ENCODE results near the gene ZNF91. TPM values are rescaled to one million over a fixed set of nuclear protein-coding genes. Genes with fewer than 3 reads are reported as not detected.
"Not testable (repeated sequence)": the region's sequence is repeated elsewhere in the genome, so short reads cannot be mapped to it uniquely, and the experiment has no call there.

Gene ZNF91
- total RNA-seq, 2 donors from 2014 or later: 36.5 to 42.9 TPM

- ATAC-seq (replicated peaks in 1 of 2) (no peak), DNase-seq (no peak)
- H3K36me3 Mint-ChIP-seq (ENCODE audit: insufficient read depth in 2 of 2): peaks cover 63 to 85% of the 10 kb centered on the region in 2 donors
- H3K27ac Mint-ChIP-seq: no peak overlapping the region
- H3K4me3 Mint-ChIP-seq: no peak overlapping the region
- H3K9me3 Mint-ChIP-seq: peaks cover 40 to 41% of the 10 kb centered on the region in 2 donors
- no peaks in the 10 kb centered on the region for H3K4me1 Mint-ChIP-seq (ENCODE audit: low read depth)
- H3K27me3 Mint-ChIP-seq (ENCODE audit: low read depth): no peaks in the 10 kb centered on the region
Observed at GRCh38 chr19:23345838-23346237, 49.4 kb downstream of the ZNF91 start.

GRCh38 chr19:23343434-23344010 lies 51.7 kb downstream of the ZNF91 start:
- Mint-ChIP-seq H3K9me3 (peaks cover 41 to 43% of the 10 kb centered on the region in 2 donors), H3K4me3 (no peak overlapping the region), H3K27ac (no peak overlapping the region), H3K27me3 (ENCODE audit: low read depth) (no peaks in the 10 kb centered on the region), H3K36me3 (ENCODE audit: insufficient read depth in 2 of 2) (peaks cover 60 to 85% of the 10 kb centered on the region in 2 donors), H3K4me1 (ENCODE audit: low read depth) (no peaks in the 10 kb centered on the region)
- ATAC-seq (replicated peaks in 1 of 2) (no peak), DNase-seq (no peak)

GRCh38 chr19:23328211-23328610 lies 67.1 kb downstream of the ZNF91 start:
- no peak for ATAC-seq (replicated peaks in 1 of 2)
- DNase-seq: no peak
- Mint-ChIP-seq H3K27me3 (ENCODE audit: low read depth) (no peaks in the 10 kb centered on the region), H3K27ac (no peak overlapping the region), H3K4me1 (ENCODE audit: low read depth) (no peaks in the 10 kb centered on the region), H3K9me3 (peaks cover 27 to 36% of the 10 kb centered on the region in 2 donors), H3K4me3 (no peak overlapping the region), H3K36me3 (ENCODE audit: insufficient read depth in 2 of 2) (peaks cover 30 to 47% of the 10 kb centered on the region in 2 donors)

- peaks cover 31 to 42% of the 10 kb centered on the region in 2 donors for H3K9me3 Mint-ChIP-seq
- peaks cover 16 to 26% of the 10 kb centered on the region in 2 donors for H3K36me3 Mint-ChIP-seq (ENCODE audit: insufficient read depth in 2 of 2)
- H3K27me3 Mint-ChIP-seq (ENCODE audit: low read depth): no peaks in the 10 kb centered on the region
- DNase-seq (no peak), ATAC-seq (replicated peaks in 1 of 2) (no peak)
- peaks cover 6% of the 10 kb centered on the region for H3K4me1 Mint-ChIP-seq (ENCODE audit: low read depth)
- no peak overlapping the region for H3K4me3 Mint-ChIP-seq
- no peak overlapping the region for H3K27ac Mint-ChIP-seq
Observed at GRCh38 chr19:23321953-23322549, 73.2 kb downstream of the ZNF91 start.

GRCh38 chr19:23321403-23321802 lies 73.9 kb downstream of the ZNF91 start:
- Mint-ChIP-seq H3K9me3 (peaks cover 31 to 42% of the 10 kb centered on the region in 2 donors), H3K36me3 (ENCODE audit: insufficient read depth in 2 of 2) (peaks cover 16 to 26% of the 10 kb centered on the region in 2 donors)
- not testable (repeated sequence) for H3K4me3 Mint-ChIP-seq; H3K27ac Mint-ChIP-seq; DNase-seq; ATAC-seq (replicated peaks in 1 of 2); H3K27me3 Mint-ChIP-seq (ENCODE audit: low read depth); H3K4me1 Mint-ChIP-seq (ENCODE audit: low read depth)

- not testable (repeated sequence) for H3K4me3 Mint-ChIP-seq
Observed at GRCh38 chr19:23319571-23319970, 75.7 kb downstream of the ZNF91 start.

GRCh38 chr19:23318941-23319340 lies 76.3 kb downstream of the ZNF91 start:
- not testable (repeated sequence) for ATAC-seq (replicated peaks in 1 of 2); DNase-seq; H3K4me3 Mint-ChIP-seq; H3K4me1 Mint-ChIP-seq (ENCODE audit: low read depth); H3K27ac Mint-ChIP-seq; H3K27me3 Mint-ChIP-seq (ENCODE audit: low read depth)
- H3K9me3 Mint-ChIP-seq: peaks cover 23 to 32% of the 10 kb centered on the region in 2 donors
- peaks cover 5 to 11% of the 10 kb centered on the region in 2 donors for H3K36me3 Mint-ChIP-seq (ENCODE audit: insufficient read depth in 2 of 2)

More at GRCh38 chr19:23319571-23319970, 75.7 kb downstream of the ZNF91 start:
- H3K36me3 Mint-ChIP-seq (ENCODE audit: insufficient read depth in 2 of 2): peaks cover 8 to 15% of the 10 kb centered on the region in 2 donors
- not testable (repeated sequence) for H3K4me1 Mint-ChIP-seq (ENCODE audit: low read depth); H3K27me3 Mint-ChIP-seq (ENCODE audit: low read depth); ATAC-seq (replicated peaks in 1 of 2); DNase-seq; H3K27ac Mint-ChIP-seq
- H3K9me3 Mint-ChIP-seq: peaks cover 27 to 35% of the 10 kb centered on the region in 2 donors

GRCh38 chr19:23318143-23318542 lies 77.1 kb downstream of the ZNF91 start:
- peak; percentile 4 to 8 for DNase-seq
- H3K4me1 Mint-ChIP-seq (ENCODE audit: low read depth): peaks cover 6% of the 10 kb centered on the region
- H3K9me3 Mint-ChIP-seq: peaks cover 16 to 24% of the 10 kb centered on the region in 2 donors
- ATAC-seq (replicated peaks in 1 of 2): peak; percentile 82 to 88
- H3K36me3 Mint-ChIP-seq (ENCODE audit: insufficient read depth in 2 of 2): peaks cover 3 to 5% of the 10 kb centered on the region in 2 donors
- no peak overlapping the region for H3K27ac Mint-ChIP-seq
- H3K4me3 Mint-ChIP-seq: no peak overlapping the region
- H3K27me3 Mint-ChIP-seq (ENCODE audit: low read depth): no peaks in the 10 kb centered on the region

GRCh38 chr19:23315286-23315685 lies 80.0 kb downstream of the ZNF91 start:
- Mint-ChIP-seq H3K36me3 (ENCODE audit: insufficient read depth in 2 of 2) (peaks cover 0 to 4% of the 10 kb centered on the region in 2 donors), H3K4me3 (no peak overlapping the region), H3K27ac (no peak overlapping the region), H3K27me3 (ENCODE audit: low read depth) (no peaks in the 10 kb centered on the region), H3K9me3 (peaks cover 3 to 14% of the 10 kb centered on the region in 2 donors), H3K4me1 (ENCODE audit: low read depth) (peaks cover 6% of the 10 kb centered on the region)
- ATAC-seq (replicated peaks in 1 of 2) (no peak), DNase-seq (no peak)

- no peaks in the 10 kb centered on the region for H3K27me3 Mint-ChIP-seq (ENCODE audit: low read depth)
- DNase-seq: no peak
- H3K36me3 Mint-ChIP-seq (ENCODE audit: insufficient read depth in 2 of 2): peaks cover 0 to 4% of the 10 kb centered on the region in 2 donors
- peaks cover 3 to 10% of the 10 kb centered on the region in 2 donors for H3K9me3 Mint-ChIP-seq
- H3K4me3 Mint-ChIP-seq: no peak overlapping the region
- H3K4me1 Mint-ChIP-seq (ENCODE audit: low read depth): peaks cover 6% of the 10 kb centered on the region
- no peak overlapping the region for H3K27ac Mint-ChIP-seq
- no peak for ATAC-seq (replicated peaks in 1 of 2)
Observed at GRCh38 chr19:23314505-23315251, 80.6 kb downstream of the ZNF91 start.

- Mint-ChIP-seq H3K27ac (no peak overlapping the region), H3K36me3 (ENCODE audit: insufficient read depth in 2 of 2) (peaks cover 0 to 2% of the 10 kb centered on the region in 2 donors), H3K9me3 (peaks cover 3 to 4% of the 10 kb centered on the region in 2 donors), H3K27me3 (ENCODE audit: low read depth) (no peaks in the 10 kb centered on the region), H3K4me1 (ENCODE audit: low read depth) (peaks cover 2% of the 10 kb centered on the region), H3K4me3 (no peak overlapping the region)
- ATAC-seq (replicated peaks in 1 of 2) (no peak), DNase-seq (no peak)
Observed at GRCh38 chr19:23313196-23313595, 82.1 kb downstream of the ZNF91 start.

- H3K27ac Mint-ChIP-seq: no peak overlapping the region
- no peak for ATAC-seq (replicated peaks in 1 of 2)
Observed at GRCh38 chr19:23312515-23312914, 82.8 kb downstream of the ZNF91 start.

GRCh38 chr19:23311551-23311950 lies 83.7 kb downstream of the ZNF91 start:
- Mint-ChIP-seq H3K27ac (no peak overlapping the region), H3K9me3 (peaks cover 0 to 4% of the 10 kb centered on the region in 2 donors)
- ATAC-seq (replicated peaks in 1 of 2): no peak

More at GRCh38 chr19:23312515-23312914, 82.8 kb downstream of the ZNF91 start:
- Mint-ChIP-seq H3K9me3 (peaks cover 0 to 1% of the 10 kb centered on the region in 2 donors), H3K4me3 (no peak overlapping the region), H3K36me3 (ENCODE audit: insufficient read depth in 2 of 2) (no peaks in the 10 kb centered on the region), H3K4me1 (ENCODE audit: low read depth) (no peaks in the 10 kb centered on the region), H3K27me3 (ENCODE audit: low read depth) (no peaks in the 10 kb centered on the region)
- no peak for DNase-seq

More at GRCh38 chr19:23311551-23311950, 83.7 kb downstream of the ZNF91 start:
- H3K4me3 Mint-ChIP-seq: no peak overlapping the region
- no peaks in the 10 kb centered on the region for H3K27me3 Mint-ChIP-seq (ENCODE audit: low read depth)
- DNase-seq: no peak
- H3K4me1 Mint-ChIP-seq (ENCODE audit: low read depth): no peaks in the 10 kb centered on the region
- H3K36me3 Mint-ChIP-seq (ENCODE audit: insufficient read depth in 2 of 2): no peaks in the 10 kb centered on the region
